Activated naive CD4-positive, alpha-beta T cell (primary cell): ENCODE data around the gene CFAP61.
"Not testable (repeated sequence)": the region's sequence is repeated elsewhere in the genome, so short reads cannot be mapped to it uniquely, and the experiment has no call there.

Experiments
- DNase-seq, 4 experiments: peaks; one replicate each; lab custom pipeline; 2025; lab: John Stamatoyannopoulos, UW

CFAP61 gene

DNA sequence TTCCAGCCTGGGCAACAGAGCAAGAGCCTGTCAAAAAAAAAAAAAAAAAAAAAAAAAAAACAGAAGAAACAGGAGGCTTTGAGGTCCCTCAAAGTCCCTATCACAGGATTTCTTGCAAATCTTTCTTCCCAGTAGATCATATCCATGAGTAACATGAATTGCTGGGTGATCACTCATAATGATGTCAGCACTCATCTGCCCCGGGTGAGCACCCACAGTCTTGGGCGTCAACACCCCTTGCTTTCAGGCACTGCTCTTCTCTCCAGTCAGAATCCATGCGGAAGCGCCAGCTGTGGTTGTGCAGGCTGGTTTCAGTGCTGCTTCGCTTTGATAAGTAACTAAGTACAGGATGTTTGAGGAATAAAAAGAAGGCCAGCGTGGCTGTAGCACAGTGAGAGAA is 275.4 kb downstream of the CFAP61 start:
- no peak for DNase-seq

DNA sequence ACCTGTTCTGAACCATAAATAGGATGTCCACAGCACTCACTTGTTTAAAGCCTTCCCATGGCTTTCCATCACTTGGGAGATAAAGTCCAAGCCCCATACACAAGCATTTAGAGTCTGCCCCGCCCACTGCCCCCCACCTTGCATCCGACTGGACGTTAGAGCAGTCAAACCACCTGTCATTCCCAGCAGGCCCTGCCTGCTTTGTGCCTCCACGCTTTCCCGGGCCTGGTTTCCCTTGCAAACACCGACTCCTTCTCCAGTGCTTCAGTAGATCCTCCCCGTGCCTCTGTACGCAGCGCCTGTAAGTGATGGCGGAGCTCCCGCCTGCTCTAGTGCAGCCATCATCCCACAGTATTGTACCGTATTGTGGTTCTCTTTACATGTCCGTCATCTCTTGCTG is 277.2 kb downstream of the CFAP61 start:
- DNase-seq: no peak

DNA sequence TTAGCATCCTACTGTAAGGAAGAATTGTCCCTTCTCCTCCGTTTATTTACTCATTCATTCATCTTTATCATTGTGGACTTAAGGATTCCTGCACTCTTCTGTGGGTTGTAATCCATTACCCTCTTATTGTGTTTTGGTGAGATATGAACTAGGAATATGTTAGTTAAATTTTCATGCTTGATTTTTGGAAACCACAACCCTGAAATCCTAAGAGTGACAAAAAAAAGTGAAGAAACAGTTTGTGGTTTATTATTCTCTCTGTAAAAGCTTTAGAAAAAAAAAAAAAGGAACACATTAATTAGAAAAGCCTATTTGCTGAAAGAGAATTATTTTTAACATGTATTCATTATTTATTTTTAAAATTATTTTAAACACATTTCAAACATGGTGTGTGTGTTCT is 278.8 kb downstream of the CFAP61 start:
- DNase-seq: no peak

GRCh38 chr20:20331817-20332216 is 279.5 kb downstream of the CFAP61 start:
- DNase-seq: no peak

DNA sequence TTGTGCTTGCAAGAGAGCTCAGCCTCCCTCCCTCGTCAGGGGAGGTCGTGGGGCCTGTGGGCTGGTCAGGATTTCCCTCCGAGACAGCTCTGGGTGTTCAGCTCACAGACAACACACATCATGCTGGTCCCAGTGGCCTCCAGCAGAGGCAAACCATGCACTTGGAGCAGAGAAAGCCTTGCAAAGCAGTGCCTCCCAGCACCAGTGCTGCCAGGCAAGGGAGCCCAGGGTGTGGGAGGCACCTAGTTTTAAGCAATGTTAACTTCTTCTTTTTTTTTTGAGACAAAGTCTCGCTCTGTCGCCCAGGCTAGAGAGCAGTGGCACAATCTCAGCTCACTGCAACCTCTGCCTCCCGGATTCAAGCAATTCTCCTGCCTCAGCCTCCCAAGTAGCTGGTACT is 281.5 kb downstream of the CFAP61 start:
- no peak for DNase-seq

- no peak for DNase-seq
These were observed 282.2 kb downstream of the CFAP61 start for GRCh38 chr20:20334489-20334888.

DNA sequence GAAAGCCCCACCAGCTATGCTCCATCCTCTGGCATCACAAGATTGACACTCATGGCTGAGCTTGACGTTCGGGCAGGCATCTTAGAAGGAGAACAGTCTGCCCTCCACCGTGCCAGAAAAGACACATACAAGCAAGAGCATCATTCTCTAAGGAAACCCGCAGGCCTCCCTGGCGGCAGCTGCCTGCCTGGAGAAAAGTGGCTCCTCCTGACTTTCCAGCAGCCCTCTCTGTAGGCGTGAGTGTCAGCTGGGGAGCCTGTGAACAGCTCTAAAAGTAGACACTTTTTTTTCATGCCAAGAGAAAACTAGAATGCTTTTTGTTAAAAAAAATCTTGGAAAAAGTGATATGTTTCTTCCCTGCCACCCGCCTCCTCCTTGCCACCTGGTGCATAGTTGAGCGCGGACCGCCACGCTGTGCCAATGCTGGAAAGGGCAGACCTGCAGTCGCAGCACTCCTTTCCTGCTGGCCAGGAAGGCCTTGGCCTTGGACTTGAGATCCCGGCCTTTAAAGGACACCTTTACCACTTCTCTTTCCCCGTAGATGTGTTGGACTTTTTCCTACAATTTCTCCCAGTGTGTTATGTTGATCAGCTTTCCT is 285.9 kb downstream of the CFAP61 start:
- no peak for DNase-seq

DNA sequence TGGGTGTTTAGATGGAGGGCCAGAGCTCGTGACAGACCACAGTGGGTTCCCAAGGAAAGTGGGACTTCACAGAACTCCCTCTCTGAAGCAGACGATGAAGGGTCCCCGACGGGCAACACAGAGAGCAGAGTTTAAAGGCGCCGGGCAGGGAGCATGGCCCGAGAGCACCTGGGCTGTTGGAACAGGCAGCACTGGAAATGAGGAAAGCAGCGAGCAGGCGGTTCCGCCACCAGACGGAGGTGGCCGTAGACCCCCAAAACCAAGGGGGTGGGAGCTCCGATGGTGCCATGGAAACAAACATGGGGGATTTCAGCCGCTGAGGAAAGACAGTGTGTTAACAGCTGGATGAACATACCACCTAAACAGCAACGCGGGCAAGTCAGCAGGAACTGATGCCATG is 288.1 kb downstream of the CFAP61 start:
- no peak for DNase-seq

DNA sequence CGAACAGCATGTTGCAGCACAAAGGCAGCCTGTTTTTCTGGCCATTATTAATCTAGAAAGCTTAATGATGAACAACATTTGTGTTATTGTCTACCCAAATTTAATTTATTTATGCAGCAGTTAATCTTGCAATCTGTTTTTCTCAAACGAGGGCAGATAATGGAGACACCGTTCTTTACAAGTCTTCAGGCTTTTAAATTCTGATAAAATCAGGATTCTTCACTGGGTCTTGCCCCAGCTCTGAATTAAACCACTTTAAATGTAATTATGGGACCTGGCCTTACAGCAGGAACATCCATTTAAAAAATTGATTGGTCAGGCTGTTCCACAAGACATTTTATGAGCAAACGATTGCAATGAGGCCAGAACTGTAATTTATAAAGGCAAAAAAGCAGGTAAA is 289.0 kb downstream of the CFAP61 start:
- no peak for DNase-seq

GRCh38 chr20:20342066-20342465 is 289.7 kb downstream of the CFAP61 start:
- DNase-seq: no peak

DNA sequence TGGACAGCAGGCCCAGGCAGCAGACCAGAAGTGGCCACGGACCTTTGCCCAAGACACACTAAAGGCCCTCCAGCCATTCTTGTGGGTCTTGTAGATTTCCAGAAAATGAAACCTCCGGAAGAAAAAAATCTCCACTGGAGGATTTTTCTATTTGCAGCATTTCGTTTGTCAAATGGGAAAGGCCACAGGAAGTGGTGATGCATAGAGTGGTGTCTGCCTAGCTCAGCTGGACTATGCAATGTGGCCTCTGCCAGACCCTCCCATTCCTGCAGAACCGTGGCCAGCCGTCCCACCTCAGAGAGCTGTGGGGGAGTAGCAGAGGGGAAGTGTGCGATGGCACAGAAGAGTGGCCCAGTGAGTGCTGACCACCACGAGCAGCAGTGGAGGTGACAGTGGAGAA is 291.6 kb downstream of the CFAP61 start:
- DNase-seq: no peak

GRCh38 chr20:20344476-20344875 is 292.1 kb downstream of the CFAP61 start:
- DNase-seq: no peak

DNA sequence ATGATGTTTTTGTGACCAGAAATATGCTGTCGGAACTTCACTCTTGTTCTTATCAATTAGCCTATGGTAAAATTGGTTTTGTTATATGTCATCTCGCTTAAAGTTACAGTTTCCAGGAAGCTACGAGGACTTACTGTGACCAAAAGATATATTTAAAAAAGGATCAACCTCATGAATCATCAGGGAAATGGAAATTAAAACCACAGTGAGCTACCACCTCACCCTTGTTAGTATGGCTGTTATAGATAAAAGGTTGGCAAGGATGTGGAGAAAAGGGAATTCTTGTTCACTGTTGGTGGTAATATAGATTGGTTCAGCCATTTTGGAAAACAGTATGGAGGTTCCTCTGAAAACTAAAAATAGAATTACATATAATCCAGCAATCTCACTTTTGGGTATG is 301.2 kb downstream of the CFAP61 start:
- DNase-seq: no peak

GRCh38 chr20:20355503-20355902 is 303.2 kb downstream of the CFAP61 start:
- DNase-seq: not testable (repeated sequence)

DNA sequence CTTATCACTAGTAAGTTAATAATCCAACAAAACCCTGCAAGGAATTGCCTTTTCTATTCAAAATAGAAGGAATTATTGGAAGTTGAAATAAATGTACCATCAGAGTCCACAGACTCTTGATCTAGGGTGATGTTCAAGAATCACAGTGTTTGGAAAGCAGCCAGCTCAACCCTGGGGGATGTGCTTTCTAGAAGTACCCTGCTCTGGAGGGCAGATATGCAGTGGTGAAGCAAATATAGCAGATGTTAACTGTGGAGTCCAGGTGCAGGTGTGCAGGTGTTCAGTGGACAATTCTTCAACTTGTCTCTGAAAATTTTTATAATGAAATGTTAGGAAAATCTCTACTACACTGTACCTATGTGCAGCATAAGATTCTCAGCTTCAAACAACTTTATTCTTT is 306.5 kb downstream of the CFAP61 start:
- DNase-seq: no peak

GRCh38 chr20:20359628-20360027 is 307.3 kb downstream of the CFAP61 start:
- no peak for DNase-seq

GRCh38 chr20:20360464-20360863 is 308.1 kb downstream of the CFAP61 start:
- DNase-seq: no peak

DNA sequence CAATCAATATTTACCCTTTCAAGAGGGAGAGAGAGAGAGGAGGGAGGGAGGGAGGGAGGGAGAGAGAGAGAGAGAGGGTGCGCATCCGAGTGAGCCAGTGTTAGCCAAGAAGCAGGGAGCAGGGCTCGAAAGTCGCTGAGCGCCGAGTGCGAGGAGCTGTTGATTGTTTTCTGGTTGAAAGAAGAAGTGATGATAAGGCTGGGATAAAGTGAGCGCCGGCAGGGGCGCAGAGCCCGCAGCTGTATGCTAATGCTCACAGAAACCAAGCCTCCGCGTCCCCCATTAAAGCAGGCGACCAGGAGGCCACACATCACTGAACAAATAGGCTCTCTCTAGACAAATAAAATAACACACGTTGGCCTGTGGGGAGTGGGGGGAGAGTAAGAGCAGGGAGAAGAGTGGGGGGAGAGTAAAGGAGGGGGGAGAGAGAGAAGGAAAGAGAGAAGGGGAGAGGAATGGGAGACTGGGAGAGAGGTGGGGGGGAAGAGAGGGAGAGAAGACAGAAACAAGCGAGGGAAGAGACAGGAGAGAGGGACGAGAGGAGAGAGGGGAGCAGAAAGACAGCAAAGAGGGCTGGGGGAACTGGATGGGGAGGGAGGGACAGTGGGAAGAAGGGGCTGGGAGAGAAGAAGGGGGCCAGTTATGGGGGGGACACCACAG is 310.6 kb downstream of the CFAP61 start:
- DNase-seq: no peak

DNA sequence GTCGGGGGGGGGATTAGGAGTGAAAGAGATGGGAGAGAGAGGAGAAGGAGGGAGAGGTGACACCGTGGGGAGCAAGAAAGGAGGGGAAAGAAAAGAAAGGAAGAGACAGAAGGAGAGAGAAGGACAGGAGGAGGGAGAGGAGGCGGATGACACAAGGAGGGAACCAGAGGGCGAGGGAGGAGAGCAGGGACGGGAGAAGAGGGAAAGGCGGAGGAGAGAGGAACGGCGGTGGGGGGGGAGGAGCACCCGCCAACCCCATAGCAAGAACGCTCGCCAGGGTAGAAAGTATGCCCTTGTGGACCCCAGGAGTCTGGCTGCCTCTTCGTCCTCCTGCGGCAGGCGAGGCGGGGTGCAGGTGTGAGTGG is 311.1 kb downstream of the CFAP61 start:
- DNase-seq: no peak

DNA sequence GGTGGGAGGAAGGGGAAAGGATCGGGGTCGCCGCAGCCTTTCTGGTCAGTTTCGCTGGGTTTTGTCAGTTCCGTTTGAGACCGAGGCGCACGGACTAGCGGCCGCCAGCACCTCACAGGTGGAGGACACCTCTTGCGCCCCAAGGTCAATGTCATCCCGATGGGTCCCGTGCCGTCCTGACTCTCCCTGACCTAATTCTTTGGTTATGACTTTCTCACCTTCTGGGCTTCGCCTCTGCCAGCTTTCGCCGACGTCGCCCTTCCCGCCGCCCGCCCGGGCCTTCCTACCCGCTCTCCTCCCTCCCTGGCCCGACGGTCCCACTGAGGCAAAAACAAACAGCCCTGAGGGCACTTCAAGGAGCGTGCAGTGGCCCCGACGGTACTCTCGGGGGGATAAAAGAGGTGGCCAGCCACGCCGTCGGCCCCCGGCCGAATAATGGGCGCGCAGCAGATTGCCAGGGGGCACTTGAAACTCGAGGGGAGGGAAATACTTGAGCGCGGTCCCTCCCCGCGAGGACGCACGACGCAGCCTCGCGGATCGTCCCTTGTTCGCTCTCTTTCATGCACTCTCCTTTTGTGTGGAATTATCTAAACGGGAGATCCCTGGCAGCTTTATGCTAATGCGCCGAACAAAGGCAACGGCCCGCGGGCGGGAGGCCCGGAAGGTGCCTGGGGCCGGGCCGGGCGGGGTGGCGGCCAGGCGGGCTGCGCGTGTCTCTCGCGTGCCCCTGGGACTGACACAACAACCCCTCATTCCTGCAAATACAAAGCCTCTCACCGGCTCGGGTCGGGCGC is 311.7 kb downstream of the CFAP61 start:
- no peak for DNase-seq

GRCh38 chr20:20364593-20365479 is 312.5 kb downstream of the CFAP61 start:
- DNase-seq: no peak

DNA sequence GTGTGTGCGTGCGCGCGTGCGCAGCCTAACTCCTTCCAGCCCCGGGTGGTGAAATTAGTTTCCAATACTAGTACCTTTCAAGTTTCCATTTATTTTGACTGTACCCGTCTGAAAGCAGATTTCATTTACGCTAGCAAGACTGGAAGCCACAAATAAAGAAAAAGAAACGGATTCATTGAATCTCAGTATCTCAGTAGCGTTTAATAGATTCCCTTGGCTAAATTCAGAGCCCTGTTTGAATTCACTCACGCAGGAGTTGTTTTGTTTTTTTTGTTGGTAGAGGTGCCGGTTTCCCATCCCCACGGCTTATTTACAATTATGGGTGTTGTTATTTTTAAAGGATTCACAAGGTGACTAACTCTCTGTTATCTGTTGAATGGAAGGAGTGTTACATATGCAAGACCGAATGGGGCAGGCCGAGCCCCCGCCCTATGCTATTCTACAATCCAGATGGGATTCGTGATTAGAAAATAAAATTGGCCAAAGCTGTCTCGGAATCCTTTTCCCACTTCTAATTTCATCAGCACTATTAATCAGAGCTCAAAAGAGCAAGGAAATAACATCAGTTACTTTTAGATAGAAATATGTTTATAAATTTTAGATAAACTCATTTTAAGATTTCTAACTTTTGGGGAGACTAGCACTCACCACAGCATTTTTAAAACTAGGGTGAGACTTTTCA is 313.3 kb downstream of the CFAP61 start:
- DNase-seq: no peak
